ENCODE measurements around the gene SEC62.

GRCh38 chr3:169992156-169992555 is 25.5 kb downstream of the SEC62 start:
- TF ChIP-seq CTCF (IDR thresholded peaks at IDR 0.05) = no peak
- TF ChIP-seq EP300 (IDR thresholded peaks at IDR 0.05) = no peak
- no peak for TF ChIP-seq POLR2AphosphoS5 (IDR thresholded peaks at IDR 0.05)
